Mesenchymal stem cell (in vitro differentiated cells and primary cell): Measurements from ENCODE around the gene EIF3B.

Experiments
- DNase-seq: peaks from one replicate; pipeline ENCODE4 v3.0.0-alpha.2; 2013
- H2AFZ ChIP-seq: one replicate; pipeline ENCODE4 v1.6.1; 2013; ENCODE audit warnings: low read depth, mild to moderate bottlenecking, control low read depth, inconsistent platforms, low read length, moderate library complexity
- H2AK5ac ChIP-seq: 2 replicates; pipeline ENCODE4 v1.6.1; 2013; ENCODE audit warnings: low read length, moderate library complexity, mild to moderate bottlenecking, inconsistent platforms; ENCODE audit not compliant: severe bottlenecking
- H2BK120ac ChIP-seq: one replicate; pipeline ENCODE4 v1.6.1; 2013; ENCODE audit warnings: low read depth, mild to moderate bottlenecking, inconsistent platforms, low read length, moderate library complexity
- H2BK12ac ChIP-seq, 2 experiments: one replicate each; pipeline ENCODE4 v1.6.1; 2013; ENCODE audit warnings: inconsistent platforms in 2 of 2, low read length in 2 of 2, mild to moderate bottlenecking in 2 of 2, moderate library complexity in 2 of 2, control low read depth in 1 of 2
- H2BK15ac ChIP-seq: one replicate; pipeline ENCODE4 v1.6.1; 2013; ENCODE audit warnings: mild to moderate bottlenecking, low read depth, inconsistent platforms; ENCODE audit not compliant: poor library complexity, severe bottlenecking
- H2BK5ac ChIP-seq: 2 replicates; pipeline ENCODE4 v1.6.1; 2013; ENCODE audit warnings: low read depth, mild to moderate bottlenecking, low read length, control low read depth, inconsistent platforms; ENCODE audit not compliant: poor library complexity, severe bottlenecking
- H3K14ac ChIP-seq, 2 experiments: one replicate each; pipeline ENCODE4 v1.6.1; 2013; ENCODE audit warnings: inconsistent platforms in 2 of 2, low read length in 2 of 2, control low read depth in 1 of 2, mild to moderate bottlenecking in 1 of 2, moderate library complexity in 1 of 2
- H3K18ac ChIP-seq, 2 experiments: one replicate each; pipeline ENCODE4 v1.6.1; 2013; ENCODE audit warnings: inconsistent platforms in 2 of 2, low read length in 2 of 2, control low read depth in 1 of 2, low read depth in 1 of 2, mild to moderate bottlenecking in 1 of 2
- H3K23ac ChIP-seq, 2 experiments: one replicate each; pipeline ENCODE4 v1.6.1; 2013; ENCODE audit warnings: inconsistent platforms in 2 of 2, low read length in 2 of 2, mild to moderate bottlenecking in 2 of 2, moderate library complexity in 2 of 2, control low read depth in 1 of 2
- H3K27ac ChIP-seq: 2 replicates; pipeline ENCODE4 v1.5.1; 2013; ENCODE audit warnings: mild to moderate bottlenecking, moderate library complexity, low read length, control low read depth, inconsistent platforms; ENCODE audit not compliant: poor library complexity, severe bottlenecking
- H3K27me3 ChIP-seq, 2 experiments: 2 replicates each; pipeline versions ENCODE4 v1.6.1 to v1.7.0; 2013; ENCODE audit warnings: low read length in 2 of 2, mild to moderate bottlenecking in 2 of 2, moderate library complexity in 2 of 2, control low read depth in 1 of 2, inconsistent platforms in 1 of 2; ENCODE audit not compliant: control insufficient read depth in 1 of 2, insufficient read depth in 1 of 2
- H3K36me3 ChIP-seq, 2 experiments: 2 replicates each; pipeline versions ENCODE4 v1.6.1 to v1.7.0; 2013; ENCODE audit warnings: low read length in 2 of 2, control low read depth in 1 of 2, inconsistent platforms in 1 of 2, low read depth in 1 of 2, mild to moderate bottlenecking in 1 of 2; ENCODE audit not compliant: insufficient read depth in 2 of 2, control insufficient read depth in 1 of 2
- H3K4ac ChIP-seq, 2 experiments: one replicate each; pipeline ENCODE4 v1.6.1; 2013; ENCODE audit warnings: inconsistent platforms in 2 of 2, low read length in 2 of 2, mild to moderate bottlenecking in 2 of 2, moderate library complexity in 2 of 2, control low read depth in 1 of 2, low read depth in 1 of 2
- H3K4me1 ChIP-seq: 2 replicates; pipeline ENCODE4 v1.6.1; 2013; ENCODE audit warnings: low read depth, low read length, control low read depth; ENCODE audit not compliant: control insufficient read depth, insufficient read depth
- H3K4me2 ChIP-seq: 2 replicates; pipeline ENCODE4 v1.6.1; 2013; ENCODE audit warnings: low read length, mild to moderate bottlenecking, inconsistent platforms; ENCODE audit not compliant: poor library complexity, severe bottlenecking
- H3K4me3 ChIP-seq, 2 experiments: 2 replicates each; pipeline versions ENCODE4 v1.5.1 to v1.7.0; 2013; ENCODE audit warnings: low read length in 2 of 2, mild to moderate bottlenecking in 2 of 2, control low read depth in 1 of 2, low read depth in 1 of 2; ENCODE audit not compliant: insufficient read depth in 1 of 2
- H3K79me1 ChIP-seq: replicated peaks from 2 replicates; pipeline ENCODE4 v1.6.1; 2013; ENCODE audit warnings: mild to moderate bottlenecking, control low read depth, low read length, inconsistent platforms; ENCODE audit not compliant: poor library complexity, severe bottlenecking
- H3K9ac ChIP-seq: 2 replicates; pipeline ENCODE4 v1.7.0; 2013; ENCODE audit warnings: mild to moderate bottlenecking, low read length, moderate library complexity
- H3K9me3 ChIP-seq: 2 replicates; pipeline ENCODE4 v1.7.0; 2013; ENCODE audit warnings: mild to moderate bottlenecking, low read length; ENCODE audit not compliant: control insufficient read depth
- H4K8ac ChIP-seq: one replicate; pipeline ENCODE4 v1.6.1; 2013; ENCODE audit warnings: inconsistent platforms, mild to moderate bottlenecking, low read length, moderate library complexity
- H4K91ac ChIP-seq: one replicate; pipeline ENCODE4 v1.6.1; 2013; ENCODE audit warnings: mild to moderate bottlenecking, low read length, inconsistent platforms
- WGBS: methylation state at CpG from one replicate; pipeline ENCODE4 v1.1.7; 2013; ENCODE audit warnings: mixed read lengths; 5-methylcytosine and 5-hydroxymethylcytosine counted together

EIF3B gene

DNA sequence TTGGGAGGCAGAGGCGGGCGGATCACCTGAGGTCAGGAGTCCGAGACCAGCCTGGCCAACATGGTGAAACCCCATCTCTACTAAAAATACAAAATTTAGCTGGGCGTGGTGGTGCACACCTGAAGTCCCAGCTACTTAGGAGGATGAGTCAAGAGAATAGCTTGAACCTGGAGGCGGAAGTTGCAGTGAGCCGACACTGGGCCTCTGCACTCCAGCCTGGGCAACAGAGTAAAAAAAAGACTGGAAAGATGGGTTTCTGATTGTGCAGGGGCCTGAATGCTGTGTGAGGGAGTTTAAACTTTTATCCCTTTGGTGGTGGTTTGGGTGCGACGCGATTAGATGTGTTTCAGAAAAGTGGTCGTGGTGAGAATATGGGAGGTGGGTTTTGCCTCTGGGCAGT lies 50.6 kb downstream of the EIF3B start:
- H3K4me2 ChIP-seq, result no peak overlapping the region
- H4K8ac ChIP-seq, result no peak overlapping the region
- no peak overlapping the region for H3K4ac ChIP-seq
- no peak overlapping the region for H2AK5ac ChIP-seq
- H2BK120ac ChIP-seq, result no peak overlapping the region
- H2BK15ac ChIP-seq, result no peak overlapping the region
- H3K9ac ChIP-seq, result no peak overlapping the region
- no peak overlapping the region for H3K23ac ChIP-seq
- H3K9me3 ChIP-seq, result no peaks in the 10 kb centered on the region
- peak overlapping the region in 1 of 2 experiments; percentile 90 for H3K4me3 ChIP-seq
- DNase-seq, result no peak
- no peak overlapping the region for H2AFZ ChIP-seq
- no peak overlapping the region for H3K18ac ChIP-seq
- 97% methylated on average over 10 of the region's 10 CpGs for WGBS
- H3K36me3 ChIP-seq, result peaks cover 0 to 7% of the 10 kb centered on the region in 2 experiments
- peaks cover 34% of the 10 kb centered on the region for H3K79me1 ChIP-seq
- peaks cover 25% of the 10 kb centered on the region for H3K4me1 ChIP-seq
- H3K14ac ChIP-seq, result no peak overlapping the region
- no peak overlapping the region for H3K27ac ChIP-seq
- H3K27me3 ChIP-seq, result no peaks in the 10 kb centered on the region
- H2BK12ac ChIP-seq, result no peak overlapping the region
- no peak overlapping the region for H2BK5ac ChIP-seq
- H4K91ac ChIP-seq, result no peak overlapping the region

DNA sequence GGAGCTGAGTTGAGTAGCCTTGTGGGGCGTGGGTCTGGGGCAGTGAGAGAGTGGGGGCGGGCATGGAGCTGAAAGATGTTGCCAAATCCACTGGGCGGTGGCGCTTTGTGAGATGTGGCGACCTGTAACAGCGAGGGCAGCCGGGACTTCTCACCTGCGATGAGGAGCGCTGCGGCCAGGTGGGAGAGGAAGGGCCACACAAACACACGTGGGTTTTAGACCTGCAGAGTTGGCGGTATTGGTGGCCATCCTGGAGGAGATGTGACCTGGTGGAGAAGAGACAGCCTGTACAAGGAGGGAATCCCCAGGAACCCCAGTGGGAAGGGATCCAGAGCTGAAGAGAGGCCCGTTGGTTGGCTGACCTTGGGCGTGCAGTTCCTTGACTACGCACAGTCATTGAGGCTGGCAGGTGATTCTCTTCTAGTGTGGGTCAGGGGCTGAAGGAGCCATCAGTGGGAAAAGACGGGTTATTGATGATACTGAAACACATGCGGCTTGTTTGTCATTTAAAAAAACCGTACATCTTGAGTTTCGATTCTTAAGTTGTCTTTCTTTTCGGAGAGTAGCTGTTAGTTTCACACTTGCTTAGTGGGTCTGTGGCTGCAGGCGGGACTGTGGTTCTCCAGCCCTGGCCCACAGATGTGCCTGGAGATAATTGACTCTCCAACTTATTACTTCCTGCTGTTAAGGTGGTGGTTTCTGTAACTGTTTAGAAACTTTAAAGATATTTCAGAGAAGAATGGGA lies 51.1 kb downstream of the EIF3B start:
- Histone ChIP-seq H3K4me1 (peaks cover 26% of the 10 kb centered on the region), H3K4ac (no peak overlapping the region), H2AFZ (no peak overlapping the region), H3K4me2 (no peak overlapping the region), H3K23ac (no peak overlapping the region), H3K4me3 (no peak overlapping the region), H2BK120ac (no peak overlapping the region), H4K8ac (peak overlapping the region; percentile 76), H3K27ac (no peak overlapping the region), H3K79me1 (peaks cover 37% of the 10 kb centered on the region), H3K36me3 (peaks cover 0 to 7% of the 10 kb centered on the region in 2 experiments), H4K91ac (peak overlapping the region; percentile 75), H2AK5ac (peak overlapping the region; percentile 13), H3K27me3 (no peaks in the 10 kb centered on the region), H3K9ac (no peak overlapping the region), H3K14ac (no peak overlapping the region), H3K9me3 (no peaks in the 10 kb centered on the region), H3K18ac (no peak overlapping the region), H2BK12ac (no peak overlapping the region), H2BK5ac (no peak overlapping the region), H2BK15ac (peak overlapping the region; percentile 69)
- DNase-seq, result no peak
- 96% methylated on average over 21 of the region's 21 CpGs for WGBS

DNA sequence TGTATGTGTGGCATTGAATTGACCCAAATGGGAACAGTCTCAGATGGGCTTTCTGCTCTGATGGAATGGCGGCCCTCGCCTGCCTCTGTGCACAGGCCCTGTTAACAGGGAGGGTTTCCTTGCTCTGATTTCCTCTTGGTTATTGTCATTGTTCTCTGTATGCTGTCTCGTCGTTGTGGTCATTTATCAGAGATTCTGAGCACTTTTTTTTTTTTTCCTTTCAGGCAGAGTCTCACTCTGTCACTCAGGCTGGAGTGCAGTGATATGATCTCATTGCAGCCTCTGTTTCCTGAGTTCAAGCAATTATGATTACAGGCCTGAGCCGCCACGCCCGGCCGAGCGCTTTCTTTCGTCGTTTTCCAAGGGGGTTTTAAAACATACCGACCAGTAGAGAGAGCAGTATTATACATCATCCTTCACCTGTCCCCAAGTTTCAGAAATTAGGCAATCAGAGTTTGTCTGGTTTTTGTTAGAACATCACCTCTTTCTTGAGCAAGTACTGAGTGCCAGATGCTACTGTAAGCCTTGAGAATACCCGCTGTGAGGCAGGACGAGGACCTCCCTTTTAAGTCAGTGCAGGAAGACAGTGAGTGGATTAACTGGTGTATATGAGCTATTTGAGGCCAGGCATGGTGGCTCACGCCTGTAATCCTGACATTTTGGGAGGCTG lies 55.3 kb downstream of the EIF3B start:
- H3K18ac ChIP-seq, result no peak overlapping the region
- no peak overlapping the region for H2BK12ac ChIP-seq
- no peak for DNase-seq
- H3K14ac ChIP-seq, result no peak overlapping the region
- H3K27ac ChIP-seq, result no peak overlapping the region
- H3K4me3 ChIP-seq, result no peak overlapping the region
- H2BK120ac ChIP-seq, result no peak overlapping the region
- no peak overlapping the region for H2AFZ ChIP-seq
- peaks cover 11% of the 10 kb centered on the region for H3K4me1 ChIP-seq
- no peak overlapping the region for H4K8ac ChIP-seq
- H3K23ac ChIP-seq, result no peak overlapping the region
- H3K9me3 ChIP-seq, result no peaks in the 10 kb centered on the region
- no peak overlapping the region for H3K4me2 ChIP-seq
- no peak overlapping the region for H3K4ac ChIP-seq
- no peak overlapping the region for H2BK5ac ChIP-seq
- H3K79me1 ChIP-seq, result peaks cover 30% of the 10 kb centered on the region
- no peak overlapping the region for H2BK15ac ChIP-seq
- WGBS, result 67% methylated on average over 14 of the region's 15 CpGs
- H4K91ac ChIP-seq, result no peak overlapping the region
- peaks cover 0 to 7% of the 10 kb centered on the region in 2 experiments for H3K36me3 ChIP-seq
- H3K9ac ChIP-seq, result peak overlapping the region; percentile 40
- no peaks in the 10 kb centered on the region for H3K27me3 ChIP-seq
- no peak overlapping the region for H2AK5ac ChIP-seq

DNA sequence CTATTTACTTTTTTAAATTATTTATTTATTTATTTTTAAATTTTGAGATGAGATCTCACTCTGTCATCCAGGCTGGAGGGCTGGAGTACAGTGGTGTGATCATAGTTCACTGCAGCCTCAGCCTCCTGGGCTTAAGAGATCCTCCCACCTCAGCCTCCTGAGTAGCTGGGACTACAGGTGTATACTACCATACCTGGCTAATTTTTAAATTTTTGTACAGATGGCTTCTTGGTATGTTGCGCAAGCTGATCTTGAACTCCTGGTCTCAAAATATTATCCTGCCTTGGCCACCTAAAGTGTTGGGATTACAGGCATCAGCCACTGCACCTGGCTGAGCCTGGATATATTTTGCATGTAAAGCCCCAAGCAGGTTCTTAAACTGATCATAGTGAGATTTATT lies 56.4 kb downstream of the EIF3B start:
- H3K4me1 ChIP-seq, result peaks cover 3% of the 10 kb centered on the region
- no peak overlapping the region for H3K9ac ChIP-seq
- H3K23ac ChIP-seq, result no peak overlapping the region
- H3K9me3 ChIP-seq, result no peaks in the 10 kb centered on the region
- H3K27me3 ChIP-seq, result no peaks in the 10 kb centered on the region
- no peak overlapping the region for H4K91ac ChIP-seq
- H3K14ac ChIP-seq, result no peak overlapping the region
- no peak overlapping the region for H3K4me2 ChIP-seq
- no peaks in the 10 kb centered on the region for H3K36me3 ChIP-seq
- no peak overlapping the region for H2BK12ac ChIP-seq
- no peak overlapping the region for H2BK15ac ChIP-seq
- H2BK120ac ChIP-seq, result no peak overlapping the region
- no peak overlapping the region for H4K8ac ChIP-seq
- H2AK5ac ChIP-seq, result no peak overlapping the region
- DNase-seq, result no peak
- peaks cover 20% of the 10 kb centered on the region for H3K79me1 ChIP-seq
- no peak overlapping the region for H2BK5ac ChIP-seq
- no peak overlapping the region for H3K18ac ChIP-seq
- H2AFZ ChIP-seq, result no peak overlapping the region
- no peak overlapping the region for H3K27ac ChIP-seq
- H3K4ac ChIP-seq, result no peak overlapping the region
- WGBS, result 100% methylated on average over 1 of the region's 1 CpG
- H3K4me3 ChIP-seq, result no peak overlapping the region
